Loucy (cell line): ENCODE measurements around the gene CLEC4F.

Experiments
- H2AFZ ChIP-seq: fragments of 200-600 bp; sonication (generic); 2 replicates; pipeline ENCODE4 v1.6.0; 2016; ENCODE audit warnings: antibody characterized with exemption, mild to moderate bottlenecking, low read length, moderate library complexity
- H3F3A ChIP-seq: fragments of 200-600 bp; 2 replicates; pipeline ENCODE4 v1.6.0; 2016; ENCODE audit warnings: antibody characterized with exemption, low read depth, mild to moderate bottlenecking
- H3K27me3 ChIP-seq: fragments of 200-600 bp; sonication (generic); 2 replicates; pipeline ENCODE4 v1.6.1; 2014; ENCODE audit warnings: low read length, mild to moderate bottlenecking; ENCODE audit not compliant: insufficient read depth, poor library complexity, severe bottlenecking
- H3K36me3 ChIP-seq: fragments of 200-600 bp; sonication (generic); 2 replicates; pipeline ENCODE4 v1.6.1; 2016; ENCODE audit warnings: low read length; ENCODE audit not compliant: insufficient read depth
- H3K4me1 ChIP-seq: fragments of 200-600 bp; sonication (generic); 2 replicates; pipeline ENCODE4 v1.5.1; 2014; ENCODE audit warnings: low read length, mild to moderate bottlenecking; ENCODE audit not compliant: insufficient read depth, poor library complexity, severe bottlenecking
- H3K4me2 ChIP-seq: fragments of 200-600 bp; sonication (generic); 2 replicates; pipeline ENCODE4 v1.6.0; 2014; ENCODE audit warnings: antibody characterized with exemption, low read length, low read depth, mild to moderate bottlenecking; ENCODE audit not compliant: poor library complexity, severe bottlenecking
- H3K4me3 ChIP-seq: fragments of 200-600 bp; sonication (generic); 2 replicates; pipeline ENCODE4 v1.5.1; 2014; ENCODE audit warnings: low read length, mild to moderate bottlenecking, mixed read lengths; ENCODE audit not compliant: poor library complexity, severe bottlenecking
- H3K79me2 ChIP-seq: fragments of 200-600 bp; sonication (generic); 2 replicates; pipeline ENCODE4 v1.6.1; 2014; ENCODE audit warnings: low read length; ENCODE audit not compliant: insufficient read depth
- H3K9ac ChIP-seq: fragments of 200-600 bp; sonication (generic); 2 replicates; pipeline ENCODE4 v1.6.0; 2014; ENCODE audit warnings: mild to moderate bottlenecking, low read depth, low read length, moderate library complexity; ENCODE audit not compliant: poor library complexity, severe bottlenecking
- H3K9me2 ChIP-seq: fragments of 200-600 bp; sonication (generic); replicated peaks from 2 replicates; pipeline ENCODE4 v1.6.1; 2016; ENCODE audit warnings: low read depth, low read length, mixed read lengths
- H3K9me3 ChIP-seq: fragments of 200-600 bp; sonication (generic); 2 replicates; pipeline ENCODE4 v1.6.1; 2014; ENCODE audit warnings: mild to moderate bottlenecking, antibody characterized with exemption, low read length, low read depth; ENCODE audit not compliant: insufficient read depth
- H4K20me1 ChIP-seq: fragments of 200-600 bp; sonication (generic); 2 replicates; pipeline ENCODE4 v1.6.0; 2014; ENCODE audit warnings: antibody characterized with exemption, low read length, mild to moderate bottlenecking; ENCODE audit not compliant: insufficient read depth, poor library complexity, severe bottlenecking
- EZH2phosphoT487 ChIP-seq: fragments of 200-600 bp; IDR thresholded peaks from 2 replicates; pipeline ENCODE4 v1.6.1; 2018; ENCODE audit warnings: antibody characterized with exemption, mild to moderate bottlenecking, moderate library complexity, borderline replicate concordance
- TF ChIP-seq, protein P1 (sequence below): fragments of 200-600 bp; sonication (generic); conservative IDR thresholded peaks from 2 replicates; pipeline ENCODE4 v1.5.1; 2014; ENCODE audit warnings: mild to moderate bottlenecking, antibody characterized with exemption, low read length

CLEC4F gene

DNA sequence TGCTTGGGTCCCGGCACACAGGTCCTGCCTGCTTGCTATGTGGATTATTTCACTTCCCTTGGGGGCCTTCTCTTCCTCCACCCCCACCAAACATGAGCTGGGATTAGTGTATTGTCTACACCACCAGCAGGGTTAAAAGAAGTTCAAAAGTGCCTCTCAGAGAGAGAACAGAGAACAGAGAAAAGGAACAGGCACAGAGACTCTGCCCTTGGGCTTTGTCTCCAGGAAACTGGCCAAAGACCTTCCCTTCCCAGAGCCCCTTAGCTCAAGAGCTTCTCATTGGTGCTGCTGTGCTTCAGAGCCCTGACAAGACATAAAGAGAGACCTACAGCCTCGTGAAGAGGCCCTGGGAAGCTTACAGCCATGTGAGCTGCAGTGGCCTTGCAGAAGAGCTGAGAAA lies 22.9 kb downstream of the CLEC4F start:
- no peak overlapping the region for H3K4me3 ChIP-seq
- H3K4me2 ChIP-seq = no peak overlapping the region
- no peaks in the 10 kb centered on the region for H3K79me2 ChIP-seq
- TF ChIP-seq, protein P1, sequence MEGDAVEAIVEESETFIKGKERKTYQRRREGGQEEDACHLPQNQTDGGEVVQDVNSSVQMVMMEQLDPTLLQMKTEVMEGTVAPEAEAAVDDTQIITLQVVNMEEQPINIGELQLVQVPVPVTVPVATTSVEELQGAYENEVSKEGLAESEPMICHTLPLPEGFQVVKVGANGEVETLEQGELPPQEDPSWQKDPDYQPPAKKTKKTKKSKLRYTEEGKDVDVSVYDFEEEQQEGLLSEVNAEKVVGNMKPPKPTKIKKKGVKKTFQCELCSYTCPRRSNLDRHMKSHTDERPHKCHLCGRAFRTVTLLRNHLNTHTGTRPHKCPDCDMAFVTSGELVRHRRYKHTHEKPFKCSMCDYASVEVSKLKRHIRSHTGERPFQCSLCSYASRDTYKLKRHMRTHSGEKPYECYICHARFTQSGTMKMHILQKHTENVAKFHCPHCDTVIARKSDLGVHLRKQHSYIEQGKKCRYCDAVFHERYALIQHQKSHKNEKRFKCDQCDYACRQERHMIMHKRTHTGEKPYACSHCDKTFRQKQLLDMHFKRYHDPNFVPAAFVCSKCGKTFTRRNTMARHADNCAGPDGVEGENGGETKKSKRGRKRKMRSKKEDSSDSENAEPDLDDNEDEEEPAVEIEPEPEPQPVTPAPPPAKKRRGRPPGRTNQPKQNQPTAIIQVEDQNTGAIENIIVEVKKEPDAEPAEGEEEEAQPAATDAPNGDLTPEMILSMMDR = no peak
- TF ChIP-seq EZH2phosphoT487 = no peak
- H3K9ac ChIP-seq = no peak overlapping the region
- no peaks in the 10 kb centered on the region for H3K9me2 ChIP-seq
- H3K27me3 ChIP-seq = no peaks in the 10 kb centered on the region
- H4K20me1 ChIP-seq = no peaks in the 10 kb centered on the region
- H3K36me3 ChIP-seq = no peaks in the 10 kb centered on the region
- no peaks in the 10 kb centered on the region for H3K4me1 ChIP-seq
- H2AFZ ChIP-seq = no peak overlapping the region
- no peaks in the 10 kb centered on the region for H3F3A ChIP-seq
- H3K9me3 ChIP-seq = no peaks in the 10 kb centered on the region

DNA sequence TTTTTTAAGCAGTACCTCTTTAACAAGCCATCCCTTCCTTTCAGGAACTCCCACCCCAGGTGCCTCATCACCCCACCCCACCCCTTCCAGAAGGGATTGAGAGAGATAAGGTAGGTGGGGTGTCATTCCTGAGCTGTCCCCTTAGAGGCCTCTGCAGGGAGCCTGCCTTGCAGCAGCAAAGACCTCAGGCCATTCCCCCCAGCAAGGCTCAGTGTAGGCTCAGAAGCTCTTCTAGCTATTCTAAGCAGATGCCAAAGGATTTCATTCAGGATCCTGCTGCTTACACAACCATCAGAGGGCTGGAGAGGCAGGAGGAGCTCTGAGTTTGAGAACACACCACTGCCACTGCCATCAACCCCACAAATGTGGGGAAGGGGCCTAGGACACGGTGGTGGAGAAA lies 24.1 kb downstream of the CLEC4F start:
- no peak overlapping the region for H3K4me3 ChIP-seq
- no peaks in the 10 kb centered on the region for H3K9me3 ChIP-seq
- no peaks in the 10 kb centered on the region for H3F3A ChIP-seq
- no peaks in the 10 kb centered on the region for H3K36me3 ChIP-seq
- TF ChIP-seq, protein P1 = no peak
- TF ChIP-seq EZH2phosphoT487 = no peak
- H2AFZ ChIP-seq = no peak overlapping the region
- H3K9ac ChIP-seq = no peak overlapping the region
- no peaks in the 10 kb centered on the region for H3K27me3 ChIP-seq
- no peaks in the 10 kb centered on the region for H3K4me1 ChIP-seq
- no peaks in the 10 kb centered on the region for H3K79me2 ChIP-seq
- no peaks in the 10 kb centered on the region for H3K9me2 ChIP-seq
- H4K20me1 ChIP-seq = no peaks in the 10 kb centered on the region
- H3K4me2 ChIP-seq = no peak overlapping the region

DNA sequence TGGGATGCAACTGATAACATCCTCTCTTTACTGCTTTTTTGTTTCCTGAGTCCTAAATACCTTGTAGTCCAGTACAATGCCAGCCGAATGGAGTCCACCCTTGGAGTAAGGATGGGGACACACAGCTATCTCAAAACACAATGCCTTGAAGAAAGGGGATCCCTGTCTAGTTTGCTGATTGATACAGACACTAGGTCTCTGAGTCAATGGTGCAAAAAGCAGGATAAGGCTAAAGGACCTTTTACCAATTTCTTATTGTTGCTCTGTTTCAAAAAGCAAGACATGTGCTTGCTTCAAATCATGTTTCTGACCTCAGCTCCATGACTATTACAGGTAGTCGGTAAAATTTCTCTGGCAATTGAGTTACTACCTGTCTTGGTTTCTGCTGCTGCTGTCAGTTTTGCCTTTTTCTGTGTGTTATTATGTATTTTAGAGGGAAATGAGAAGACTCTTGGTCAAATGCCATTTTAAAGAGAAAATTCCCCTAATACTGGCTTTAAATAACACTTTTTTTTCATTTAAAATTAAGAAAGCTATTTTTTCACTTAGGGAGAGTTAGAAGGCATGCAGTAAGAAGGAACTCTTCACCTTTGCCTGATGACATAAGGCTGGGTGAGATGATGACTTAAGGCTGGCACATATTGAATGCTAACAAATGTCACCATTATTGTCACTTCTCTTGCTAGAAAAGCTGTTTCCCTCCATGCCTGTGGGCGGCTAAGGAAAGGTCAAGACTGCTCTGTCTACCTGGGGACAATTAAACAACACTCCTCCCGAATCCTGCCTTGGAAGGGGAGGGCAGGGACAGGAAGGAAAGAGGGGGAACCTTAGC lies 25.0 kb downstream of the CLEC4F start:
- no peak overlapping the region for H3K4me2 ChIP-seq
- no peaks in the 10 kb centered on the region for H4K20me1 ChIP-seq
- H2AFZ ChIP-seq = 0 out of 2 replicates have a peak overlapping the region, but pooled peaks have one; percentile 1
- no peaks in the 10 kb centered on the region for H3K27me3 ChIP-seq
- H3K4me1 ChIP-seq = no peaks in the 10 kb centered on the region
- H3F3A ChIP-seq = no peaks in the 10 kb centered on the region
- H3K9ac ChIP-seq = no peak overlapping the region
- H3K36me3 ChIP-seq = no peaks in the 10 kb centered on the region
- no peaks in the 10 kb centered on the region for H3K9me3 ChIP-seq
- no peak overlapping the region for H3K4me3 ChIP-seq
- no peaks in the 10 kb centered on the region for H3K79me2 ChIP-seq
- no peak for TF ChIP-seq EZH2phosphoT487
- TF ChIP-seq, protein P1 = no peak
- no peaks in the 10 kb centered on the region for H3K9me2 ChIP-seq
